ENCODE results near the gene CA5A.
"Not testable (repeated sequence)": the region's sequence is repeated elsewhere in the genome, so short reads cannot be mapped to it uniquely, and the experiment has no call there.

Gene CA5A

GRCh38 chr16:87936375-87937230 is at the start of gene CA5A:
Gene CA5A (minus strand): TSS chr16:87936529. CDS start chr16:87936450, 79 bp downstream.
- DNase-seq: no peak

GRCh38 chr16:87985493-87985892 is 49.2 kb upstream of the CA5A start:
- DNase-seq: not testable (repeated sequence)

GRCh38 chr16:87984632-87985267 is 48.4 kb upstream of the CA5A start:
- DNase-seq: no peak

- DNase-seq: not testable (repeated sequence)
These were observed 47.9 kb upstream of the CA5A start for GRCh38 chr16:87984180-87984579.

GRCh38 chr16:87983737-87984097 is 47.4 kb upstream of the CA5A start:
- DNase-seq: not testable (repeated sequence)

- DNase-seq: not testable (repeated sequence)
These were observed 46.9 kb upstream of the CA5A start for GRCh38 chr16:87983072-87983736.

- DNase-seq: no peak
These were observed 46.3 kb upstream of the CA5A start for GRCh38 chr16:87982581-87983041.

GRCh38 chr16:87981376-87981775 is 45.0 kb upstream of the CA5A start:
- not testable (repeated sequence) for DNase-seq

GRCh38 chr16:87979911-87980630 is 43.7 kb upstream of the CA5A start:
- DNase-seq: not testable (repeated sequence)

- DNase-seq: no peak
These were observed 43.0 kb upstream of the CA5A start for GRCh38 chr16:87979352-87979751.

GRCh38 chr16:87978127-87978526 is 41.8 kb upstream of the CA5A start:
- no peak for DNase-seq

GRCh38 chr16:87976665-87977064 is 40.3 kb upstream of the CA5A start:
- DNase-seq: no peak

- no peak for DNase-seq
These were observed 37.8 kb upstream of the CA5A start for GRCh38 chr16:87974178-87974577.

- no peak for DNase-seq
These were observed 37.4 kb upstream of the CA5A start for GRCh38 chr16:87973717-87974116.

GRCh38 chr16:87971933-87972332 is 35.6 kb upstream of the CA5A start:
- no peak for DNase-seq

- no peak for DNase-seq
These were observed 33.9 kb upstream of the CA5A start for GRCh38 chr16:87970186-87970585.

GRCh38 chr16:87968541-87968940 is 32.2 kb upstream of the CA5A start:
- DNase-seq: no peak

GRCh38 chr16:87966685-87967185 is 30.4 kb upstream of the CA5A start:
- DNase-seq: no peak

- DNase-seq: no peak
These were observed 29.8 kb upstream of the CA5A start for GRCh38 chr16:87966064-87966645.

GRCh38 chr16:87965417-87965816 is 29.1 kb upstream of the CA5A start:
- no peak for DNase-seq

- no peak for DNase-seq
These were observed 27.8 kb upstream of the CA5A start for GRCh38 chr16:87964049-87964659.

- DNase-seq: no peak
These were observed 27.1 kb upstream of the CA5A start for GRCh38 chr16:87963400-87963799.

All from NCI-H1417 treated with DMSO at 0.1 percent for 48 hours (cell line).